GM19452 (cell line): ENCODE results near the gene PRR23A.

ENCODE experiments used
- ATAC-seq: cut with Tn5 transposase; IDR thresholded peaks from one replicate; pipeline ENCODE4 v1.9.1; 2021; ENCODE audit not compliant: unreplicated experiment

PRR23A gene

DNA sequence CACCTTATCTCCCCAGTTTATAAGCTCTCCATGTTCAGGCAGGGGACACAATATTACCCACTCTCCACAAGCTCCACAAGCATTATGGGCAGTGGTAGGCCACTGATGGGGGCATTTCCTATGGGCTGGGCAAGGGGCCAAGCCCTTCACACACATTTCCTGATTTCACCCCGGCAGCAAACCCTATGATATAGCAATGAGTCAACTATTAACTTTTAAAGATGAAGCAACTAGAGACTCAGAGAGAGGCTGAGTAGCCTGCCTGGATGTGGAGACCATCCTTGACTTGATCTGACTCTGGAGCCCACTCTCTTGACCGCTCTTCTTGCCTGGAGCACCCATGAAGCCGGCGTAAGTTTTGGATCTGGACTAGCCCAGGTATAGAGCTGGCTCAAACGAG, 31.6 kb downstream of the PRR23A start:
- no peak for ATAC-seq

DNA sequence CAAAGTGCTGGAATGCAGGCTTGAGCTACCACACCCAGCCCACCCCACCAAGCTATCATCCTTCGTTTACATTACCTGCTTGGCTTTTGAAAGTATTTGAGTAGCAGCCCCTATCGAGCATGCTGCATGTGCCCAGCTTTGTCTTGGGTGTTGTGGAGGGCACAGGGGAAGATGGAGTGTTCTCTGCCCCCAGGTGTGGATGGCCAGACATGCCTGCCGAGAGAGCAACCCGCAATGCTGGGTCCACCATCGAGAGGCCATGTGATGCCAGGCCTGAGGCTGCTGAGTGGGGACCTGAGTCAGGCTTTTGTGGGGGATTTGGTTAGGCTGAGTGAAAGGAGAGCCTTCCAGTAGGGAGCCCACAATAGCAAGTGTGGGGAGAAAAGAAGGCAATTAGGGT, 33.1 kb downstream of the PRR23A start:
- no peak for ATAC-seq

DNA sequence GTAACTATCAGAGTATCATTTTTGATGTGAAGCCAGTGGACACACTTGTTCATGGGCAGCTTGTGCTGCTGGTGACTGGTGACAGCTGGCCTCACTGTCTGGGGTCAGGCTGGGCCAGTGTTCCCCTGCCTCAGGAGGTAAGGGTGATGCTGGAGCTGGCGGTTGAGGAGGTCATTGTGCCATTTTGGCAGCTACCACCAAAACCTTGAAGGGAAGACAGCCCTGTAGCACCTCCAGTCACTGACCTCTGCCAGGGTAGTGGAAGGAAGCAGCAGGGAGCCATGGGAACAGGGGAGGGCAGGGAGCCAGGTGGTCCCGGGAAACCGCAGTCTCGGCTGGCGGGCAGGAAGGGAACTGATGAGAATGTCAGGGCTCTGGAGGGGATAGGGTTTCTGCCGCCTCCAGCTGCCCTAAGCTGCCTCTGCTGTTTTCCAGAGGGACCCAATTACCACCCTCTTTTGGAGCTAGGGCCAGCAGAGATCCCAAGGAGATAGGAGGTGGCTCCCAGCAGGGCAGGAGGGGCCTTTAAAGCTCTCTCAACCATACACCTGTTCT, 34.2 kb downstream of the PRR23A start:
- no peak for ATAC-seq

DNA sequence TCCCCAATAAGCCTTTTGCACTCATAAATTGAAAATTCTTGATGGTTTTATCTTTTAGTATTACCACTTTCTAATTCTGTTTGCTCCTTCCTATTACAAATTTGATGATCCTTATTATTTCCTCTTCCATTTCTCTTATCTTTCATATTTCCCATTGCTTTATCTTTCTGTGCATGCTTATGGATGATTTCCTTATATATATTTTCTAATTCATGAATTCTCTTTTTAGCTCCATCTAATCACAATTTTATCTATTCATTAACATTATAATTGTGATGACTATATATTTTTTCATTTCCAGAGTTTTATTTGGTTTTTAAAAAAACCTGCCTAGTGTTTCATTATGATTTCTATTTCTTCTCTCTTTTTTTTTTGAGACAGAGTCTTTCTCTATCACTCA, 41.1 kb downstream of the PRR23A start:
- no peak for ATAC-seq

DNA sequence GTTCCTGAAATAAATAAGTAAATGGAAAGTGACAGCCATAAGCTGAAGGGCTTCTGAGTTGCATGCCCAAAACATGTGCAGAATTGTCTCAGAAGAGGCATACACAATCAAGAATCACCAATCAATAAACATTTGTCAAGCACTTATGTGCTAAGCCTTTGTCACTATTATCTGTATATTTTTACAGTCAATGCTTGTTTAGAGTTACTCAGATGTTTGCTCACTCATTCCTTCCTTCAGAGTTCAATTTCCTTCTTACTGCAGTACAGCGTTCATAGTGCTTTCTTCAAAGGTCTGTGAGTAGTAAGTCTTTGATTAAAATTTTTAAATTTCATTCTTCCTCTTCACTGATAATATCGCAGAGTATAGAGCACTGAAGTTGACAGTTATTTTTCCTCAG, 41.8 kb downstream of the PRR23A start:
- no peak for ATAC-seq

DNA sequence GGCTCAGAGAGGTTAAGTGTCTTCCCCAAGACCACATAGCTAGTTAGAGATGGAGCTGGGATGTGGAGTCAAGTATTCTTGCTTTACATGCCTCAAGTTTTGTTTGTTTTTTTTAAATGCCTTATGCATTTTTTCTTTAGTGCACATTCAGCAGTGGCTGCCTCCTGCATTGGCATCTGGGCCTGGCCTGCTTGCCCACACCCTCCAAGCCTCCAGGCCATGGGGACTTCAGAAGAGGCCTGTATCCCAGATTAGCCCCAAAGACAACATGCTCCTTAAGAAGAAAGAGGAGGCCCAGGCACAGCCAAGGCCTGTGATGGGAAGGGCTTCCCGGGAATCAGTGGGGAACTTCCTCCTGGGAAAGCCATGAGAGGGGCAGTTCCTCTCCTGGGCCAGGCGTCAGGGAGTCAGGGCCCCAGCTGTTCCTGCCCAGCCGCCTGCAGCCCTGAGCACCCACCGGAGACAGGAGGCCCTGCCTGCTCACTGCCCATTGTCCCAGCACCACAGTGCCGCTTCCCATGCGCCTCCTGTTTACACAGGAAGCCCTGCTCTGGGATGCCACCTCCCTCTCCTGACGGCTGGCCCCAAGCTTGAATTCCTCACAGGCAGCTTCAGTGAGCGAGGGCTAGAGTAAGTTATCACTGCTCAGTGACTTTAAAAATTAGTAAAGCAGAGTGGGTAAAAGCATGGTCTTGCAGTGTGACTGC, 43.1 kb downstream of the PRR23A start:
- ATAC-seq, result no peak

DNA sequence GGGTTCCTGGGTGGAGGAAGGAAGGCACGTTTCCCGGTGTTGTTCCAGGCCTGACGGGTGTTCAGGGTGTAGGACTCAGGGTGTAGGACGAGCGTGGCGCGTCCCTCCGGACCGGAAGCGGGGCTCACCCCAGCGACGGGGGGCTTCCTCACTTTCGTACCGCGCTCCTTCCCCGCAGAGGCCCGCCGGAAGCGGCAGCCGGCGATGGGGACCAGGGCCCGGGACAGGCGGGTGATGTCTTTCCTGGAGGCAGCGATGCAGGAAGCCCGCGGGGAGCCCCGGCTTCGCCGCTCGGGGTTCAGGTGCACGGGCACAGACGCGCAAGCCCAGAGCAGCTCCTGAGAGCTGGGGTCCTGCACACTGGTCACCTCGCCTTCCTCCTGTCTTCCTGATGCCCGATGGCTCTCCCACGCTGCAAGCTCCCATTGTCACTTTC, 45.6 kb downstream of the PRR23A start:
- no peak for ATAC-seq
